Measurements from ENCODE around the gene CDHR5.
A peak's percentile ranks its signal among the peaks of the same experiment; 100 is the strongest.

The CDHR5 gene

DNA sequence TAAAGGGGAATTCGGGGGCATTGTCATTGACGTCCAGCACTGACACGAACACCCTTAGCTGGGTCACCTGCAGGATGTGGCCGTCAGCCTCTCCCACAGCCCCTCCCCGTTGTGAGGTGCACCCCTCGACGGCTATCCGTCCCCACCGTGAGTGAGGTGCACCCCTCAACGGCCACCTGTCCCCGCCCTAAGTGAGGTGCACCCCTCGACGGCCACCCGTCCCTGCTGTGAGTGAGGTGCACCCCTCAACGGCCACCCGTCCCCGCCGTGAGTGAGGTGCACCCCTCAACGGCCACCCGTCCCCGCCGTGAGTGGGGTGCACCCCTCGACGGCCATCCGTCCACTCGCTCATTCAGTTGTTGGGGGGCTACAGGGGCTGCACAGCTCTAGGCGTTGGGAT is 2.9 kb downstream of the CDHR5 start:
- no peak for DNase-seq

DNA sequence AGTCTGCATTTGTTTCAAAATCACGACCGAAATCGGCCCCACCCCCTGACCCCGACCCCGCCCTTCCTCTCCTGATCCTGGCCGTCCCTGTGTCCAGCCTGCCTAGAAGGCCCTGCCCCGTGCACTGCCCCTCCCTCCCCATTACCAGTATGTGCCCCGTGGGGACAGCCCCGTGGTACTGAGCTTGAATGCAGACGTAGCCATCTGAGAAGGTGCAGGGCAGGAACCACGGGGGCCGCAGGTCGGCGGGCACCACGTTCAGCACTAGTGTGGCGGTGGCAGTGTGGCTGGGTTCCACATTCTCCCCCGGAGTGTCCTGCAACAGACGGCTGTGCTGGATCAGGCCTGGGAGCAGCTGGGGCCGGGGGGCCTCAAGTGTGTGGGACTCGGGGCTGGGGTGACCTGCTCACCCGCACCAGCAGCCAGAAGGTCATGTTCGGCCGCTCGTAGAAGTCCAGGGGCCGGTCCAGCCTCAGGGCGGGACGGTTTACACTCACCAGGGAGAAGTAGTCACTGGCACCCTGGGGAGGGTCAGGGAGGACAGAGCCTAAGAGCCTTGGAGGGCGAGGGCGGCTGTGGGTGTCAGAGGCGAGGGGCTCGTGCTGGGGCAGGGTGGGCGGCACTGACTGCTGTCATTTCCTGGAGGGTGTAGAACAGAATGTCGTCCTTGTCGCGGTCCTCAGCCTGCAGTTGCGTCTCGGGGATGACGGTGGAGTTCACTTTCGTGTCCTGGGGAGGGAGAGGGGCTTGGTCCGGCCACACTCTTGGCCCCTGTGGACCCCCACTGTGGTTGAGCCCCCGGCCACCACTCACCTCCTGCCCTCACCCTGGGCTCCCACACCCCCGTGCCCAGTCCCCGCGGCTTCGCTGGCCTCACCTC is 3.6 kb downstream of the CDHR5 start:
- DNase-seq: no peak

DNA sequence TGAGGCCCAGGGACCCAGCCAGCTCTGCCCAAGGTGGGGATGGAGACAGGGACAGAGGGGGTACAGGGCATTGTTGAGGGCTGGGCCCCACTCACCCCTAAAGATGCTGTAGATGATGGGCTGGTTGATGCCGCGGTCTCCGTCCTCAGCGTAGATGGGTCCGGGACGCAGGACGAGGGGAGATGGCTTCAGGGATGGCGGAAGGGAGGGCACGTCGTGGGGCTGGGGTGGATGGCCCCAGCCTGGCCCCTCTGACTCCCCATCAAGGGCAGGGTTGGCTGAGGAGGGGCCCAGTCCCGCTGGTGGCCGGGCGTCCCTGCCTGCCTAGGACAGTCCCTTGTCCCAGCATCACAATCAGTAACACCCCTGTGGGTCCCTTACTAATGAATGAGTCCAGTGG is 4.6 kb downstream of the CDHR5 start:
- DNase-seq: no peak

DNA sequence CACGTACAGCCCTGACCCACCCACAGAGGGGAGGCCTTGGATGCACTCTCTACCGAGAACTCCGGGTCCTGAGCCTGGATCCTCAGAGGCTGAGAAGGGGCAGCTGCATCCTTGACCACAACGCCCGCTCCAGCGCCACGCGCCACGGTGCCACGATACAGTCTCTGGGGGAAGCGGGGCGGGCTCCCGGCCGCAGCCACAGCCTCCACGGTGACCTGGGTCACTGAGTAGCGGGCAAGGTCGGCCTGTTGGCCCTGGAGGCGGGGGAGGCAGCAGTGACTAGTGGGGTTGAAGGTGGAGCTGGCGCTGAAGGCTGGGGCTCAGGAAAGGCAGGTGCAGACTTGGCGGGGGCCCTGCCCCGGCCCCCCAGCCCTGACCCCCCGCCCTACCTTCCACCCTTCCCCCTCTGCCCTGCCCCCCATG is 5.1 kb downstream of the CDHR5 start:
- DNase-seq: no peak

DNA sequence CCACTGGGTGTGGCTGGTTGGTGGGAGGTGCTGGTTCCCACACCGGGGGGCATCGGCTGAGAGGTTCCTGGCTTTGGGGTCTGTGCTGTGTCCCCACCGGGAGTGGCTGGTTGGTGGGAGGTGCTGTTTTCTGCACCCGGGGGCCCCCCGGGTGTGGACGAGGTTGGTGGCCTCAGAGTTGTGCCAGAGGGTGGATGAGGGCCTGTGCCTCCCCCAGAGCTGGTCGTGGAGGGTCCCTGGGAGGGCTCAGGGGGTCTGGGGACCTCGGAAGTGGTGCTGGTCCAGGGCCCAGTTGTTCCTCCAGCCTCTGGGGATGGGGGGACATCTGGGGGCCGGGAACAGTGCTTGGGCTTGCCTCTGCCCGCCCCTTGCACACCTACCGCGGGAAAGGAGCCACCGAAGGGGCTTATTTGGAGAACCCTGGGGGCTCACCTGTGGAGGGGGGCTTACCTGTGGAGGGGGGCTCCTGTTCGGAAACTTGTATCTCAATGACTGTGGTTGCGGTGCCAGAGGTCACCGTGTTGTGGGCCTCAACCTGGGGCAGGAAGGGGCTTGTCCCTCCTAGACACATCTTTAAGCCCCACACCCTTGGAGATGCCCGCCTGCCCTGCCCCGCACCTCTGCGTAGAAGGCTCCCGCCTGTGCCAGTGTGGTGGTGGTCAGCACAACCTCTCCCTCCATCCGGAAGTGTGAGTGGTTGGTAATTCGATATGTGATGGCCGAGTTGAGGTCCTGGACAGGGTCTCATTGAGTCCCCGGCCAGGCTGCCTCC is 5.7 kb downstream of the CDHR5 start:
- DNase-seq: no peak

DNA sequence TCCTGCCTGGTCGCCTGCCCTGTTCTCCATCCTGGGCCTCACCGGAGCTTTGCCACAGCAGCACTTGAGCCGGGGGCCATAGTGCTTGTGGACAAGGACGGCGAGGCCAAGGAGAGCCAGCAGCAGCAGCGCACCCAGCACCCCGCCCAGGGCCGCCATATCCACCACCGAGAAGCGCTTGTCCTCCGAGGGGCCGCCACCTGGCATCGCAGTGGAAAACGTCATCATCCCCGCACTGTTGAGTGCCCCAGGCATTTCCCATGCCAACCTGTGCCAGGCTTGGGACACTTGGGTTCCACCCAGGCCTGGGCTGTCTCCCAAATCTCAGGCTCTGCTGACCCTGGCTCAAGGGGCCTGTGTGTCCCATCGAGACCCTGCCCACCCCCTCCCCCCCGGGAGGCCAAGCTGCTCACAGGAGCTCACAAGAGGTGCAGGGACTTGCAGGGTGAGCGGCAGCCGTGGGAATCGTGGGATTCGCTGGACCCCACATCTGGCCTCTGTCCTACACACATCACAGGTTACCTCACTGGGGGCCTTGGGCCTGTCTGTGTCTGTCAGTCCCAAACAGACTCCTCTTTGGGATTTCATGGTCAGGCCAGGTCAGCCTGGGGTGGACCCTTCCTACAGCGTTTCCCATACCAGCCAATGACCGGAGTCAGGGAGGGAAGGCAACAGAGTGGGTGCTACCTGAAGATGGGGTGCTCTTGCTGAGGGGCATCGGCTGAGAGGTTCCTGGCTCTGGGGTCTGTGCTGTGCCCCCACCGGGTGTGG is 6.7 kb downstream of the CDHR5 start:
- DNase-seq: no peak

DNA sequence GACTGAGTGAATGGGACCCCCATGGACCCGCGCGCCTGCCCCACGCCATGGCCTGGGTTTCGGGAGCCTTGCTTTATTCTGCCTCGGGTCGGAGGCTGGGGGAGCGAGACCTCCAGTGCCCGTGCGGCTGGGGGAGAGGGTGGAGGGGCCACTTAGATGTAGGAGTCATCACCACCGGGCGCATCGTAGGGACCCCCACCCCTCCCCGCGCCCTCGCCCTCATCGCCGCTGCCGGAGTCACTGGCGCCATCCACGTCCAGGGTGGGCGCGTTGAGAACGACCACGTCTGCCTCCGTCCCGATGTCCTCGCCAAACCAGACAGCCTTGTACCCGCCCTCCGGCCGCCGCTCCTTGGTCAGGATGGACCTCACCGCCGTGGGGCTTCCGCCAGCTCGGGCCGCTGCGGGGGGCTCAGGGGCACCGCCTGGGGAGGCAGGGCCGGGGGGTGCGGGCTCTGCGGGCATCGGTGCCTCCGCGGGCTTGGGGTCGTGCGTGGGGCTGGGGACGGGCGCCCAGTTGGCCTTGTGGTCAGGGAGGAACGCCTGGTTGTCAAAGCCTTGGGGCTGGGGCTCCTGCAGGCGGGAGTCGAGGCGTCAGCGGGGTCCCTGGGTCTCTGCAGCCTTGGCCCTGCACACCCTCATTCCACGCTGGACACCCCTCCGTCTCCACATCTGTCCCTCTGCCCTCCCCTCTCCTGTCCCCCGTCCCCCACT is 7.4 kb downstream of the CDHR5 start:
- no peak for DNase-seq

DNA sequence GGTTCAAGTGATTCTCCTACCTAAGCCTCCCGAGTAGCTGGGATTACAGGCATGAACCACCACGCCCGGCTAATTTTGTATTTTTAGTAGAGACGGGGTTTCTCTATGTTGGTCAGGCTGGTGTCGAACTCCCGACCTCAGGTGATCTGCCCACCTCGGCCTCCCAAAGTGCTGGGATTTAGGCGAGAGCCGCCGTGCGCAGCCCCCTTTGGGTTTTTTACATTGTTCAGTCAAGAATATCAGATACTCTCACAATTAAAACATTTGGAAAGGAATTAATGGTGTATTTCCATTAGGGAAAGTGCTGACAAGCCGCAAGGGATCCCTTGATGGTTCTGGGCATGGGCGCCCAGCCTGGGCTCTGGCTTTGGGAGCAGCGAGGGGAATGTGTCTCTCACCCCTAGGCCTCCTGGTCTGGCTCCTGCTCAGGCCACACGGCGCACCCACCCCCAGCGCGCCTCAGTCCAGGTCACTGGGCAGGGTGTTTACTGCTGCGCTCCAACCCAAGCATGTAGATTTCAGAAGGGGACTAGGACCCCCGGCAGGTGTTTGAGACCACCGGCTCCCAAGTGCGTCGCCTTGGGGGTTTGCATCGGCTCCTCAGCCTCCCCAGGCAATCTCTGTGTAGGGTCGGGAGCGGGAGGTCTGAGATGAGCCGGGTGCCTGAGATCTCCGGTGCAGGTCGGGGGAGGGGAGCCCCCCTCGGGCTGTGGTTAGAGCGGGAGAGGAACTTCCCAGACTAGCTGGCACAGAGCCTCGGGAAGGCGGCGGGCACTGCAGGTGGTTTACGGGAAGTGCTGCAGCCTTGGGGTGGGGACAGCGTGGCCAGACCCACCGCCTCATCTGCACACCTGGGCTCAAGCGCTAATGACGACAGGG is 8.2 kb downstream of the CDHR5 start:
- no peak for DNase-seq

DNA sequence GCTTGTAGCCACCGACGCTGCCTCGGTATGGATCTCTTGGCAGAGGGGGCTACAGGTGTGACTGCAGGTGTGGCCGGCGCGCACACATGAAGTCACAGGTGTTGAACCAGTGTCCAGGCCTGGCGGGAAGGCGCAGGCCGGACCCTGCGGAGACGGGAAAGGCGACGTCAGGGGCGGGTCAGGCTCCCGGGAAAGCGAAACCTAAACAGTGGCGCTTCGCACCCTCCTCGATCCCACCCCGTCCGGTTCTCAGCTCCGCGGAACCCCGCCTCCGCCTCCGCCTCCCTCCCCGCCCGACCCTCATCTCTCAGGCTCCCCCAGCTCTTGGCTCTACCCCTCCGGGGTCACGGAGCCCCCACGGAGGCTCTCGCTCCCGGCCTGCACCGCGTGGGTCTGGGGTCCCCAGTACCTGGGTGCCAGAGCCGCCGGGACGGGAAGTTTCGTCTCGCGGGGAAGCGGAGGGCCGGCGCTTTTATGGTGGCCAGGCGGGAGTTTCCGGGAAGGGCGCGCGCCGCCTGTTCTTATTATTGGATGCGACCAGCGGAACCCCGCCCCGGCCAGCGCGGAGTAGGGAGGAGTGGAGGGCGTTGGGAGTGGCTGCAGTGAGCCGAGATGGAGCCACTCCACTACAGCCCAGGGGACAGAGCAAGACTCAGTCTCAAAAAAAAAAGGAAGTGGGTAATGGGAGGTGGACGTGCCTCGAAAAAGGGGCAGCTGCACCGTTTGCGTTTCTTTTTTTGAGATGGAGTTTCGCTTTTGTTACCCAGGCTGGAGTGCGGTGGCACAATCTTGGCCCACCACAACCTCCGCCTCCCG is 9.0 kb downstream of the CDHR5 start, which contains the start of gene IRF7:
IRF7 (minus strand) TSS at position 447 of the 816 bp plus-strand sequence. CDS start 586 bp downstream, outside the sequence.
- peak; percentile 36 for DNase-seq

DNA sequence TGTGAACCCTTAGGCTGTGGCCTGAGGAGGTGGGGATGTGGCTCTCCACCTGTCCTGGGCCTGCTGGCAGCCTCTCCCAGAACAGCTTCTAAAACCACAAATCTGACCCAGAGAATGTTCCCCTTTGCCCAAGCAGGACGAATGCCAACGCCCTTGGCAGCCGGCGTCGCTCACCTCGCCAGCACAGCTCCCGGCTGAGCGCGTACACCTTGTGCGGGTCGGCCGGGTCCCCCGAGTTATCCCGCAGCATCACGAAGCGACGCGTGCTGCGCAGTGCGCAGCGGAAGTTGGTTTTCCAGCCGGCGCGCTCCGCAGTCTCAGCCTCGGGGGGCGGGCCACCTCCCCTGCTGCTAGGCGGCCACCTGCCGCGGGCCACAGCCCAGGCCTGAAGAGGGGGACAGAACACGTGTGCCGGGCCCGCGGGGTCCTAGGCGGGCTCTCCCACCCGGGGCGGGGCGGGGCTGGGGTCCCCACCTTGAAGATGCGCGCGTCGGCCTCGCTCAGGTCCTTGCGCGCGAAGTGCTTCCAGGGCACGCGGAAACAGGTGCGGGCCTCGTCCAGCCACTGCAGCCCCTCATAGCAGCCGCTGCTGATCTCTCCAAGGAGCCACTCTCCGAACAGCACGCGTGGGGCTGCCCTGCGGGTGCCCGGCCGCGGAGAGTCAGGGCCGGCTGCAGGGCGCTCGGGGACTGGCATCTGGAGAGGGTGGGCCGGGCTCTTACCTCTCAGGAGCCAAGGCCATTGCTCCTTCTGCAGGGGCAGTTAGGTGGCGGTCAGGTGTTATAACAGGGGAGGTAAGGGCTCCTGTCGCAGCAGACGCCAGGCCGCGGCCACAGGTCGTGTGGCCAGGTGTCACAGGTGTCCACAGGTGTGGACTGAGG is 9.9 kb downstream of the CDHR5 start:
- no peak for DNase-seq

DNA sequence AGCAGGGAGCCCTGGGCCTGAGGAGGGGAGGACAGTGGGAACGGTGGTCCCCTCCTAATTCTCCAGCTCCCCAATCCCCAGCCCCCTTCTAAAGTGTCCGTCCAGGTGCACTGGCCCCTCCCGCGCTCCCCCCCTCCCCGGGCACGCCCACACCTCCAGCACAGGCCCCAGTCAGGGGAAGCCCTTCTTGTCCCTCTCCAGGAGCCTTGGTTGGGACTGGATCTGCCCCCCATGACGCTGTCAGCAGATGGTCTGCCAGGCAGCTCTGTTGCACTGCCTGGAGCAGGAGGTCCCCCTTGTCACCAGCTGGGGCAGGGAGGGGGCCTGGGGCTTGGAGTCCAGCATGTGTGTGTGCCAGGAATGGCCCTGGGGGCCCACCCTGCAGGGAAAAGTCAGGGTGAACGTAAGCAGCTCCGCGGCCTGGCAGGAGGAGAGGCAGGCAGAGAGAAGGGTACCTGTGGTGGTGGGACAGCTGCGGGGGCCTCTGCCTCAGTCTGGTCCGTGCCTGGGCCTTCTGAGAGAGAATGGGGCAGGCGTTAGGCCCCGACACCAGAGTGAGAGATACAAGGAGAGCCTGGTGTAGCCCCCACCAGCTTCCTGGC is 10.6 kb downstream of the CDHR5 start:
- DNase-seq: no peak

DNA sequence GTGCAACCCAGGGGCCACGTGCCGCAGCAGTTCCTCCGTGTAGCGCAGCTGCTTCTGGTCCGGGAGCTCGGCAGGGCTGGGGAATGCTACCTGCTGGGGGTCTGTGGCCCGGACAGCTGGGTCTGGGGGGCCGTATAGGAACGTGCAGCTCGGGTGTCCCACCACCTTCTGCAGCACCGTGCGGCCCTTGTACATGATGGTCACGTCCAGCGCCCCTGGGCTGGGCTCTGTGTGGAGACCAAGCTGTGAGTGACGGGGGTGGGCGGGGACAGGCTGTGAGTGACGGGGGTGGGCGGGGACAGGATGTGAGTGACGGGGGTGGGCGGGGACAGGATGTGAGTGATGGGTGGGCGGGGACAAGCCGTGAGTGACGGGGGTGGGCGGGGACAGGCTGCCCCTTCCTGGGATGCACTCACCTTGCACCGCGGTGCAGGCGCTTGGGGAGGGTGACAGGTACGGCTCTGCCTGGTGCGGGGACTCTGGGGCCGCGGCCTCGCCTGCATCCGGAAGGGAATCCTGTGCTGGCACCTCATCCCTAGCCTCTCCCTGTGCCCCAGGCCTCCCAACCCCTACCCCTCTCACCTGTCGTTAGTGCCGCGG is 11.3 kb downstream of the CDHR5 start:
- no peak for DNase-seq

DNA sequence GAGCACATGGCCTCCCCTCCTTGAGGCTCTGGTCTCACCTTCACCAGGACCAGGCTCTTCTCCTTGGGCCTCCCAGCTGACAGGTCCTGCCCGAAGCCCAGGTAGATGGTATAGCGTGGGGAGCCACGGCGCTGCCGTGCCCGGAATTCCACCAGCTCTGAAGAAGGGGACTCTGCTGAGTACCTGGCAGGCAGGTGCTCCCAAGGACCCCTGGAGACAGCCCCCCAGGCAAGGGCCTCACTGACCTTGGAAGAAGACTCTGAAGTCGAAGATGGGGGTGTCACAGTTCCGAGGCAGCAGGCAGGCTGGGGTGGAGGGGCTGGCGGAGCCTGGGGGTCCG is 11.8 kb downstream of the CDHR5 start:
- no peak for DNase-seq

DNA sequence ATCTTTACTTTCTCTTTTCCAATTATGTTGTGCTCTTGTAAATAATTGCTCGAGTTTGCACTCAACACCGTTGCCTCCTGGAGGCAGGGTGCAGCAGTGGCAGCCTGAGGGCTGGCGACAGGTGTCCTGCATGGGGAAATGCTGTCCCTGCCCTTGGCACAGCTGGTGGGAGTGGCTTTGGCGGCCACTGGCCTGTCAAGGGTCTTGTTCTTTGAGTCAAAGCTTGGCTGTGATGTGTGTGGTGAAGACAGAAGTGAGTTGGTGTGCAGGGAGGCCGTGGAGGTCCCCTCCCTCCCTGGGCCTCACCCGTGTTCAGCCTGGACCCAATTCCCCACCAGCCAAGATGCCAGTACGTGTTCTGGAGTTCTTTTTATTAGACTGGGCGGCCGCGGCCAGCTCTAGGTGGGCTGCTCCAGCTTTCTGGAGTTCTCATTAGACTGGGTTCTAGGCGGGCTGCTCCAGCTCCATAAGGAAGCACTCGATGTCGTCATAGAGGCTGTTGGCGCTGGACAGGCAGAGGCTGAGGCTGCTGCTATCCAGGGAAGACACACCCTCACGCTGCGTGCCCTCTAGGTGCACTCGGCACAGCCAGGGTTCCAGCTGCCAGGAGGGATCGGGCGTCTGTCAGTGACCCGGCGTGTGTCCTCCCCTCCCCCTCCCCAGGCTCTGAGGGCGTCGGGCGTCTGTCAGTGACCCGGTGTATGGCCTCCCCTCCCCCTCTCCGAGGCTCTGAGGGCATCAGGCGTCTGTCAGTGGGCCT is 12.4 kb downstream of the CDHR5 start:
- DNase-seq: no peak

DNA sequence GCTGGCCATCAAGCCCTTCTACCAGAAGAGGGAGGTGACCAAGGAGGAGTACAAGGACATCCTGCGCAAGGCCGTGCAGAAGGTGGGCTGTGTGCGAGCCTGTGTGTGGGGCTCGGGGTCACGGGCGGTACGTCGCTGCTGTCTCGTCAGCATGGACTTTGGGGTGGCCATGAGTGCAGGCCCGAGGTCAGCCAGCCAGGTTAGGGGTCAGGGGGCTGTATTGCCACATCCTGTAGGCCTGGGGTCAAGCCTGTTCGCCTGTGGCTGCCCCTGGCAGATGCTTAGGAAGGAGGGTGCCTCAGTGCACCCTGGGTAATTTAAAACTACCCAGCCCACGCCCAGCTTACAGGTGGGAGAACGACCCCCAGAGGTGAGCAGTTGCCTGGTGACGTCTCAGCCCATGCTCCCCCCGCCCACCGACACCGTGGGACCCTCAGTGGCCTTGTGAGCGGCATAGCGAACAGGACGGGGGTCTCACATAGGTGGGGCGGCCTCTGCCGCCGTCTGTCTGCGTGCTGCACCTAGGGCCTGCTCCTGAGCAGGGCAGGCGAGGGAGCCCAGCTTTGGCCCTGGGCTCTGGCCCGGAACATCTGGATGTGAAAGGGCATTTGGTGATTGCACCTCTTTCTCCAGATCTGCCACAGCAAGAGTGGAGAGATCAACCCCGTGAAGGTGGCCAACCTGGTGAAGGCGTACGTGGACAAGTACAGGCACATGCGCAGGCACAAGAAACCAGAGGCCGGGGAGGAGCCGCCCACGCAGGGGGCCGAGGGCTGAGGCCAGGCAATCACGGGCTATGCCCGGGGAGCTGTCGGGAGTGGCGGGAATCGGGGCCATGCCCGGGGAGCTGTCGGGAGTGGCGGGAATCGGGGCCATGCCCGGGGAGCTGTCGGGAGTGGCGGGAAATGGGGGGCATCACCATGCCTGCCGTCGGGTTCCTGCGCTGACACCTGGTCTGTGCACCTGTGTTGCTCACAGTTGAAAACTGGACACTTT is 13.5 kb downstream of the CDHR5 start:
- no peak for DNase-seq

DNA sequence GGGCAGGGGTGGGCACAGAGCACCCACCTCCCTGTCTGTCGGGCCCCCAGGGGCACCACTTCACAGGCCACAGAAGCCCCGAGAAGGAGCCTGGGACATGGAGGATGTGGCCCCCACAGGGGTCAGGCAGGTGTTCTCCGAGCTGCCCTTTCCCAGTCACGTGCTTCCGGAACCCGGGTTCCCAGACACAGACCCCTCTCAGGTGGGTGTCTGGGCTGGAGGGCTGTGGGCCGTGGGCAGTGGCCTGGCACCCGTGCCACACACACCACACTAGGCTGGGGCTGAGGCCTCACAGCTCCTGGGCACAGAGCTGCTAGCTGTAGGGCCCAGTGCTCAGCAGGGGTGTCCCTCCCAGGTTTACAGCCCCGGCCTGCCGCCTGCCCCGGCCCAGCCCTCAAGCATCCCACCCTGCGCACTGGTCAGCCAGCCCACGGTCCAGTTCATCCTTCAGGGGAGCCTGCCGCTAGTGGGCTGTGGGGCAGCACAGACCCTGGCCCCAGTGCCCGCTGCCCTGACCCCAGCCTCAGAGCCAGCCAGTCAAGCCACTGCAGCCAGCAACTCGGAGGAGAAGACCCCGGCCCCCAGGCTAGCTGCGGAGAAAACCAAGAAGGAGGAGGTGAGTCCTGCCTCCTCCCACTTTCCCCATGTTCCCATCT is 14.5 kb downstream of the CDHR5 start:
- no peak for DNase-seq

Data from GOT3 (cell line).